Measurements from ENCODE around the gene FAM135A. TPM values are rescaled to one million over a fixed set of nuclear protein-coding genes. Genes with fewer than 3 reads are reported as not detected.

FAM135A gene
- total RNA-seq, 1 experiment from 2014 or later, result 31.5 TPM

DNA sequence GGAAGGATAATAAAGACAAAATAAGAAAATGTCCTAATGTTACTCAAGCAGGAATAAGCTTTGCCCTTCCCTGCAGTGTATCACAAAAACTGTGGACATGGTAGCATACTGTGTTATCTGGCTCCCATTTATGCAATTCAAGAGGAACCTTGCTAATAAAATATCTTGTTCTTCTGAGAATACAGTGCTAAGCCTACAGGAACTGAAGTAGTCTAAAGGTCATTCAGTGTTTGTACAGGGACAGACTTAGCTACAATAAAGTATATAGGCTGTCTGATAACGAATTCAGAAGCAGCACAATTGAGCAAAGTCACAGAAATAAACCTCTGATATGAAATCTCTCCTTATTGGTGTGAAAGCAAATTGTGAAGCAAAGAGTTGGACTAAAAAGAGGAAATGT, 93.9 kb downstream of the FAM135A start:
- Histone ChIP-seq H3K27me3 (ENCODE audit: control insufficient read depth, insufficient read depth, low read length) (no peaks in the 10 kb centered on the region), H3K27ac (ENCODE audit: low read length) (no peak overlapping the region), H3K4me3 (ENCODE audit: low read depth in 2 of 2, low read length in 2 of 2) (no peak overlapping the region), H3K36me3 (ENCODE audit: control insufficient read depth, insufficient read depth, low read length) (peaks cover 21% of the 10 kb centered on the region), H3K9me3 (ENCODE audit: control insufficient read depth, insufficient read depth, low read depth, low read length) (peaks cover 22% of the 10 kb centered on the region), H3K4me1 (ENCODE audit: control insufficient read depth, insufficient read depth, low read length) (no peaks in the 10 kb centered on the region)
- ATAC-seq (no peak), DNase-seq (ENCODE audit: low read depth, low spot score) (no peak)
- ChIA-PET CTCF (no interaction called here), POLR2A (no interaction called here)
- intact Hi-C loops (cut with micrococcal nuclease; ENCODE audit: unreplicated experiment), result no loop called here
- TF ChIP-seq SIN3A (IDR thresholded peaks at IDR 0.05; ENCODE audit: borderline replicate concordance, insufficient read depth, low read depth, low read length) (no peak), TCF7L2 (IDR thresholded peaks at IDR 0.05; ENCODE audit: low read depth, low read length) (no peak), POLR2AphosphoS5 (IDR thresholded peaks at IDR 0.05; ENCODE audit: low read depth, low read length) (no peak)
- TF ChIP-seq, protein P1, sequence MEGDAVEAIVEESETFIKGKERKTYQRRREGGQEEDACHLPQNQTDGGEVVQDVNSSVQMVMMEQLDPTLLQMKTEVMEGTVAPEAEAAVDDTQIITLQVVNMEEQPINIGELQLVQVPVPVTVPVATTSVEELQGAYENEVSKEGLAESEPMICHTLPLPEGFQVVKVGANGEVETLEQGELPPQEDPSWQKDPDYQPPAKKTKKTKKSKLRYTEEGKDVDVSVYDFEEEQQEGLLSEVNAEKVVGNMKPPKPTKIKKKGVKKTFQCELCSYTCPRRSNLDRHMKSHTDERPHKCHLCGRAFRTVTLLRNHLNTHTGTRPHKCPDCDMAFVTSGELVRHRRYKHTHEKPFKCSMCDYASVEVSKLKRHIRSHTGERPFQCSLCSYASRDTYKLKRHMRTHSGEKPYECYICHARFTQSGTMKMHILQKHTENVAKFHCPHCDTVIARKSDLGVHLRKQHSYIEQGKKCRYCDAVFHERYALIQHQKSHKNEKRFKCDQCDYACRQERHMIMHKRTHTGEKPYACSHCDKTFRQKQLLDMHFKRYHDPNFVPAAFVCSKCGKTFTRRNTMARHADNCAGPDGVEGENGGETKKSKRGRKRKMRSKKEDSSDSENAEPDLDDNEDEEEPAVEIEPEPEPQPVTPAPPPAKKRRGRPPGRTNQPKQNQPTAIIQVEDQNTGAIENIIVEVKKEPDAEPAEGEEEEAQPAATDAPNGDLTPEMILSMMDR (IDR thresholded peaks at IDR 0.05), result no peak
- TF ChIP-seq, protein P2, sequence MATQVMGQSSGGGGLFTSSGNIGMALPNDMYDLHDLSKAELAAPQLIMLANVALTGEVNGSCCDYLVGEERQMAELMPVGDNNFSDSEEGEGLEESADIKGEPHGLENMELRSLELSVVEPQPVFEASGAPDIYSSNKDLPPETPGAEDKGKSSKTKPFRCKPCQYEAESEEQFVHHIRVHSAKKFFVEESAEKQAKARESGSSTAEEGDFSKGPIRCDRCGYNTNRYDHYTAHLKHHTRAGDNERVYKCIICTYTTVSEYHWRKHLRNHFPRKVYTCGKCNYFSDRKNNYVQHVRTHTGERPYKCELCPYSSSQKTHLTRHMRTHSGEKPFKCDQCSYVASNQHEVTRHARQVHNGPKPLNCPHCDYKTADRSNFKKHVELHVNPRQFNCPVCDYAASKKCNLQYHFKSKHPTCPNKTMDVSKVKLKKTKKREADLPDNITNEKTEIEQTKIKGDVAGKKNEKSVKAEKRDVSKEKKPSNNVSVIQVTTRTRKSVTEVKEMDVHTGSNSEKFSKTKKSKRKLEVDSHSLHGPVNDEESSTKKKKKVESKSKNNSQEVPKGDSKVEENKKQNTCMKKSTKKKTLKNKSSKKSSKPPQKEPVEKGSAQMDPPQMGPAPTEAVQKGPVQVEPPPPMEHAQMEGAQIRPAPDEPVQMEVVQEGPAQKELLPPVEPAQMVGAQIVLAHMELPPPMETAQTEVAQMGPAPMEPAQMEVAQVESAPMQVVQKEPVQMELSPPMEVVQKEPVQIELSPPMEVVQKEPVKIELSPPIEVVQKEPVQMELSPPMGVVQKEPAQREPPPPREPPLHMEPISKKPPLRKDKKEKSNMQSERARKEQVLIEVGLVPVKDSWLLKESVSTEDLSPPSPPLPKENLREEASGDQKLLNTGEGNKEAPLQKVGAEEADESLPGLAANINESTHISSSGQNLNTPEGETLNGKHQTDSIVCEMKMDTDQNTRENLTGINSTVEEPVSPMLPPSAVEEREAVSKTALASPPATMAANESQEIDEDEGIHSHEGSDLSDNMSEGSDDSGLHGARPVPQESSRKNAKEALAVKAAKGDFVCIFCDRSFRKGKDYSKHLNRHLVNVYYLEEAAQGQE (IDR thresholded peaks at IDR 0.05; ENCODE audit: insufficient read depth in 1 of 2, low read depth in 2 of 2, low read length in 1 of 2), result no peak
- BruUV-seq (replicated peaks), result no TSS peak
- in situ Hi-C loops (cut with HindIII; ENCODE audit: low pct_unique_long_range_greater_than_20kb, low sequenced_read_pairs), result no loop called here

DNA sequence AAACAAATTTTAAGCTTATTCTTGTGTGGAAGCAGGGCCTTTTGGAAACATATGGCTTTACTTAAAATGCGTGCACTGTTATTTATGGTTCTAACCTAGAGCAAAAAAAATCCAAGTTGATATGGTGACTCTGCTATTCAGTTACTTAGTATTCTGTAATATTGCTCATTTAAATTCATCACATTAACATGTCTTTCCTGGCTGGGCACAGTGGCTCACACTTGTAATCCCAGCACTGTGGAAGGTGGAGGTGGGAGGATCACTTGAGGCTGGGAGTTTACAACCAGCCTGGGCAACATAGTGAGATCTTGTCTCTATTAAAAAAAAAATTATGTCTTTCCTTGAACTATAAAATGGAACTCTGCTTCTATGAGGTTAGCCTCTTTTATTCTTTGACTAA, 95.6 kb downstream of the FAM135A start:
- no peak for ATAC-seq
- BruUV-seq (replicated peaks), result no TSS peak
- ChIA-PET CTCF (no interaction called here), POLR2A (interaction anchor here (0.5 kb wide), 1 partner anchor 36 kb away, joined by 3 read pairs; no protein-coding TSS in a partner anchor)
- no peak for TF ChIP-seq SIN3A (IDR thresholded peaks at IDR 0.05; ENCODE audit: borderline replicate concordance, insufficient read depth, low read depth, low read length)
- no peak for TF ChIP-seq TCF7L2 (IDR thresholded peaks at IDR 0.05; ENCODE audit: low read depth, low read length)
- TF ChIP-seq, protein P1 (IDR thresholded peaks at IDR 0.05), result no peak
- TF ChIP-seq, protein P2 (IDR thresholded peaks at IDR 0.05; ENCODE audit: insufficient read depth in 1 of 2, low read depth in 2 of 2, low read length in 1 of 2), result no peak
- TF ChIP-seq POLR2AphosphoS5 (IDR thresholded peaks at IDR 0.05; ENCODE audit: low read depth, low read length), result no peak
- H3K4me3 ChIP-seq (ENCODE audit: low read depth in 2 of 2, low read length in 2 of 2), result no peak overlapping the region
- no peaks in the 10 kb centered on the region for H3K27me3 ChIP-seq (ENCODE audit: control insufficient read depth, insufficient read depth, low read length)
- no peaks in the 10 kb centered on the region for H3K4me1 ChIP-seq (ENCODE audit: control insufficient read depth, insufficient read depth, low read length)
- H3K9me3 ChIP-seq (ENCODE audit: control insufficient read depth, insufficient read depth, low read depth, low read length), result peaks cover 4% of the 10 kb centered on the region
- no peak overlapping the region for H3K27ac ChIP-seq (ENCODE audit: low read length)
- DNase-seq (ENCODE audit: low read depth, low spot score), result no peak
- peaks cover 9% of the 10 kb centered on the region for H3K36me3 ChIP-seq (ENCODE audit: control insufficient read depth, insufficient read depth, low read length)
- intact Hi-C loops (cut with micrococcal nuclease; ENCODE audit: unreplicated experiment), result no loop called here
- in situ Hi-C loops (cut with HindIII; ENCODE audit: low pct_unique_long_range_greater_than_20kb, low sequenced_read_pairs), result no loop called here

All from Panc1 (cell line).